ENCODE data around the gene NPB.
"Not testable (repeated sequence)": the region's sequence is repeated elsewhere in the genome, so short reads cannot be mapped to it uniquely, and the experiment has no call there.

Gene NPB

DNA sequence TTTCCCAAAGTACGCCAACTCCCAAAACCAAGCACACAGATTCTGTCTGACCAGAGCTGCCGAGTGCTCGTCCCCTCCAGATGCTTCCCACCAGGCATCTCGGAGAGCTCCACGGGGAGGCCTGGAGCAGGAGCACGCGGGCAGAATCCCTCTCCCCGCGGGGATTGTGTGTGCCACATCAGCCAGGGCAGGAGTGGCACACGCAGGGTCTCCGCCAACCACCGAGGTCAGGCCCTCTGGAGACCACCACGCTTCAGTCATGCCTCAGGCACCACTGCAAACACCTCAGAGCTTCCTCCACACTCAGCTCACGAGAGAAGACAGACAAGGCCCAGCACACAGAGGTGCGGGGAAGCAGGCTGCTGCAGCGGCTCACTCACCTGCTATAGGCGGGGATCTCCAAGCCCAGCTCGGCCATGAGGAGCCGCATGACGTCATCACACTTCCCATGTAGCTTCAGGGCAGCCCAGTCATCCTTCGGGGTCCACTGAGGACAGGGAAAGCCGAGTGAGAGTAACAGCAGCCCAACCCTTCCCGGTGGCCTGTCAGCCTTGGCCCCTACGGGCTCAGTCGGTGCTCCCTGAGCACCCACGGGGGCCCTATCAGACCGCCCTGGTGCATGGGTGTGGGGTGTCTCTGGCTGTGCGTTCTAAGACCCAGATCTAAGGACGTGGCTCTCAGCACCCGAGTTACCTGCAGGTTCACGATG, 11.5 kb downstream of the NPB start:
- DNase-seq: no peak

DNA sequence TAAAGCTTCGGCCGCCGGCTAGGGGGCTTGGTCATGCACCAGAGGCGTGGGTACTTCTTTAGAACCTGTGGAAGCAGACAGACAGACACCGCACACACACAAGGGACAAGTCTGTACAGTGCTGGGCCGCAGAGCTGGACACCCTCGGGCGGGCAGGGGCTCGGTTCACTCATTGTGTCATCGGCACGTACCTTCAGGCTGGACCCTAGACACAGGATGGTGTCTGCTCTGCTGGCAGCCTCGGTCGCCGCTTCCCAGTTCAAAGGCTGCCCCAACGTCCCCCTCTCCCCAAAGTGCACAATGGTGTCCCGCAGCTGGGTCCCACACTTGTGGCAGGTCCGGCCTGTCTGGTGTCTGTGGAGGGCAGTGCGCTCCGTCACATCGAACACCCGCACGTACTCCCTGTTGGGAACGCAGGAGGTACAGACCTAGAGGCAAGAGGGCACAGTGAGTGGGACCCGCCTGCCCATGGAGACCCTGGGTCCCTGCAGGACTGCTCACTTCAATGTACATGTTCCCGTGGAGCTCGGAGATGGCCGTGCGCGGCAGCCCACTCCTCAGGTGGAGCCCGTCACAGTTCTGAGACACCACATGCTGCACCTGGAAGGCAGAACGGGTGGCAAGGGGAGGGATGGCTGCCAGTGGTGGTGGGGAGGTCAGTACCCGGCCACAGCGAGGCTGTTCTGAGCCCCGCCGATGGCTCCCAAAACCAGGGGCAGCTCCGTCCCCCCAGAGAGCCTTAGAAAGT, 12.2 kb downstream of the NPB start:
- DNase-seq: no peak

- DNase-seq: no peak
These were observed 13.3 kb downstream of the NPB start for GRCh38 chr17:81915331-81915730.

DNA sequence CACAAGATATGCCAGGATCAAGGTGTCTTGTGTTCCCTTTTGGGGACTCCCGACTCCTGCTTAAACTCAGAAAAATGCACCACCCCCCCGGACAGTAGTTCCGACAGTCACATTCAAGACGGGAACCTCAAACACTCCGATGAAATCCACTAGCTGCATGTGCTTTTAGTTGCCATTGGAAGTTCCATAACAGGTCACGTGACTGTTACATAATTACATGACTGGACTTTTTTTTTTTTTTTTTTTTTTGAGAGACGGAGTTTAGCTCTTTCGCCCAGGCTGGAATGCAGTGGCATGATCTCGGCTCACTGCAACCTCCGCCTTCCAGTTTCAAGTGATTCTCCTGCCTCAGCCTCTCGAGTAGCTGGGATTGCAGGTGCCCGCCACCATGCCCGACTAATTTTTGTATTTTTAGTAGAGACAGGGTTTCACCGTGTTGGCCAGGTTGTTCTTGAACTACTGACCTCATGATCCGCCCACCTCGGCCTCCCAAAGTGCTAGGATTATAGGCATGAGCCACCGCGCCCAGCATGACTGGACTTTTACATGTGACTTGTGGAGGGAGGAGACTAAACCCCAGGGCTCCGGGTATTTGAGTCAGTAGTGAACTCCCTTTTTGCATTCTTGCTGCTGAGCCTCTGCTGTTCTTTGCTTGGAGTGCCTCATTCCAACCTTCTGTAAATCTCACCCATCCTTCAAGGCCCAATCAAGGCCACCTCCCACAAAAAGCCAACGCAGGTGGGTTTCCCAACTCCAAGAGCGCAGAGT, 14.4 kb downstream of the NPB start:
- no peak for DNase-seq

DNA sequence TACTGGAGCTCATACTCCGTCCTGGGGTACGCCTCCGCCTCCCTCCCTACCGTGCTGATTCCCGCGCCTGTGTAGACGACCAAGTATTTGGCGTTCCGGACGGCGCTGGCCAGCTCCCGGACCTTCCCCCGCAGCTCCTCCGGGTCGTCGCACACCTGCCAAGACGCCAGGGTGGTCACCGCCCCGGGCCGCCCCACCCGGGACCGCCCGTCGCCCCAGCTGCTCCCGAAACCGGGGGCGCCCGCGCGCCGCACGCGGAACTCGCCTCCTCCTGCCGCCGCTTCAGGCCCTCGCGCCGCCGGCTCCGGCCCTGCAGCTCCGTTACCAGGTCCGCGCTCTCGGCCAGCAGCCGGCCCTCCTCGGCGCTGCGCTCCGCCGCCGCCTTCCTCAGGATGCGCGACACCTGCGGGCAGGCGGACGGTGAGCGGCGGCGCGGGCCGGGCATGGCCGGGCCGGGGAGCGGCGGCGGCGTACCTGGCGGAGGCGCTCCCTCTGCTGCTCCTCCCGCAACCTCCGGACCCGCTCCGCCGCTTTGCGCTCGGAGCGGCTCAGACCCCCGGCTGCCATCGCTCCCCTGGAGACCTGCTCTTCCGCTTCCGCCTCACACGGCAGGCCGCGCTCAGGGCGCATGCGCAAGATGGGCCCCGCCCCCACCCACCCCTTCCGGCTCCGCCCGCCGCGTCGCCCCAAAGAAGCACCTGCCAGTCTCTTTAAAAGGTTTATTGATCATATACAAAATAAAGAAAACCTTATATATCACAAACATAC, 15.7 kb downstream of the NPB start, which contains the start of gene SIRT7:
Gene SIRT7 (minus strand): TSS at position 612 of the 768 bp plus-strand sequence. CDS start 45 bp downstream, at position 567.
- DNase-seq: peak; percentile 73

- not testable (repeated sequence) for DNase-seq
These were observed 16.3 kb downstream of the NPB start for GRCh38 chr17:81918333-81918669.

DNA sequence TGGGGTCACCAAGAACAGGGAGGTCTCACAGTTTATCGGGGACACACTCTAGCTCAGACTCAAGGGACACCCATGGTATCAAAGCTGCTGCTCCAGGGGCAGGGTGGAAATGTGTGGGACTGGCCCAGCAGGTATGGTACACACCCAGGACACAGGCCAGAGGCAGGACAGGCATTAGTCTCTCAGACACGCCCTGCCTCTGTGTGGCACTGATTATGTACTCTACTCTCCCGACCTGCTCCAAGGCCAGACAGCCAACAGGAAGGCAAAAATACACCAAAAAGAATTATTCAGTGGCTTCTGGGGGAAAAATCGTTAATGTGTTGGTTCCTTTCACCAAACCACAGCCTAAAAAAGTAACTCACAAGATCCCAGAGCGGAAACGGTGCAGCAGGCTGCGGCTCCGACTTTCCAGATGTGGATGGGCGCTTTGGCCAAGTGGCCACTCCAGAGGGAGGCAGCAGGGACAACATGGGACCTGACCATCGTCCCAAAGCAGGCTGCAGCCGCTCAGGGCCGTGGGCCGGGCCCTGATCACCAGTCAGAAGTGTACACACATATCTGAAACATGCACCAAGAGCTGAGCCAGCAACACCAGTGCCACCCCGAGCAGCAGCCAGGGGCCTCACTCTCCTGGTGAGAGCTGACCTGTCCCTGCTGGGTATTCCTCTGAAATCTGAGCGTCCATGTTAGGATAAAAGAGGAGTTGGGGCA, 17.0 kb downstream of the NPB start:
- DNase-seq: no peak

GRCh38 chr17:81920612-81921536, 18.8 kb downstream of the NPB start:
- DNase-seq: no peak

DNA sequence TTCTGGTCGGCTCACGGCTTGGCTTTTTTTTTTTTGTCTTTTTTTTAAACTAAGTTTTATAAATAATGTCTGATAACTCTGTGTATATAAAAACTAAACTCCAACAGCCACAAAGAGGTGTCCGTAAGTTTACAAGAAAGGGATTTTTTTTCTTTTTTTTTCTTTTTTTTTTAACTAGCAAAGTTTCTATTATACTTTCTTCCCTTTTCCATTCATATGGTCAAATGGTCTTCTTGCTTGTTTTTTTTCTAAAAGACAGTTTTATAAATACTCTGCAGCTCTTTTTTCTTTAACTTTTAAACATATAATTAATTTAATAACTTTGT, 19.5 kb downstream of the NPB start:
- DNase-seq: no peak

DNA sequence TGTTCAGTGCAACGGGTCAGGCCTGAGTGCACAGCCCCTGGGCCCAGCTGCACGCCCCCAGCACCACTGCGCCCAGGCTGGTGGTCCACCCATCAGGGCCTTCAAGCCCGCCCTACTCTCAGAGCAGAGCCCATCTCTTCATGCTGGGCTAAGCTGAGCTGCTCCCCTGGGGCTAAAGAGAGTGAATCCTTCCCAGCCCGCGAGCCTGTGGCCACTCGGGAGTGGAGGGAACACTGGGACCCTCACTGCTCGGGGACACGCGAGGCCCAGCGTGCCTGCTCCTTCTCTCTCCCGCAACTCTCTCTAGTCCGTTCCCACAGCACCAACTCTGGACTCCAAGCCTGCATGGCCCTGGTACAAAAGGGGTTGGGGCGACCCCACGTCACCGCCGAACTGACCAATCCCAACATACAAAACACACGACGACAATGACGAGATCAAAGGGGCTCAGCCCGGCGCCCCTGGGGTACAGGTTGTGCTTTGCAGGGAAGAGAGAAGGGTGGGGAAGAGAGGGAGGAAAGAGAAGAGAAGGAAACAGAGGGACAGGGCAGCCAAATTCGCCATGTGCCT, 20.0 kb downstream of the NPB start:
- DNase-seq: no peak

GRCh38 chr17:81922566-81923301, 20.7 kb downstream of the NPB start:
- DNase-seq: no peak

- no peak for DNase-seq
These were observed 21.5 kb downstream of the NPB start for GRCh38 chr17:81923302-81924260.

- peak; percentile 18 for DNase-seq
These were observed 22.8 kb downstream of the NPB start for GRCh38 chr17:81924557-81925532.

DNA sequence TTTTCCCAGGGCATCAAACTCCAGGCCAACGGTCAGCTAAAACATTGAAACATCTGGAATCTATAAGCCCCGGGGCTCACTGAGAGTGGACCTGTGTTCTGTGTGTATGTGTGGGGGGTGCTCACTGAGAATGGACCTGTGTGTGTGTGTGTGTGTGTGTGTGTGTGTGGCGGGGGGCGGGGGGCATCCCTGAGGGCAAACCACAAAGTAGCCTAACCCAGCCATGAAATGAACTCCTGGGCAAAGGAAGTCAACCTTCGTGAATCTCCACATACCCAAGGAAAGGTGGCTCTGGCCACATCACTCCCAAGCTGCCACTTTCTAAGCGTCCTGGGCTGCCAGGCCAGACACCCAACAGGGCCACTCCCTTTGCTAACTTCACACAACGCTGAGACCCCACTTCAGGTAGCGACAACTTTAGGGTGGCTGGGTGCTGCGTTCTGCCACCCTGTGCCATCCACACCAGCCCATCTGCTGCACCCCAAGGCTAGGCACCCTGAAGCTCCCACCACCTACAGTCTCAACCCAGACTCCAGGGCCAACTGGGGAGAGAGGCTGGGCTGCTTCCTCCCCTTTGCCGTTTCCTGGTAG, 23.9 kb downstream of the NPB start:
- no peak for DNase-seq

DNA sequence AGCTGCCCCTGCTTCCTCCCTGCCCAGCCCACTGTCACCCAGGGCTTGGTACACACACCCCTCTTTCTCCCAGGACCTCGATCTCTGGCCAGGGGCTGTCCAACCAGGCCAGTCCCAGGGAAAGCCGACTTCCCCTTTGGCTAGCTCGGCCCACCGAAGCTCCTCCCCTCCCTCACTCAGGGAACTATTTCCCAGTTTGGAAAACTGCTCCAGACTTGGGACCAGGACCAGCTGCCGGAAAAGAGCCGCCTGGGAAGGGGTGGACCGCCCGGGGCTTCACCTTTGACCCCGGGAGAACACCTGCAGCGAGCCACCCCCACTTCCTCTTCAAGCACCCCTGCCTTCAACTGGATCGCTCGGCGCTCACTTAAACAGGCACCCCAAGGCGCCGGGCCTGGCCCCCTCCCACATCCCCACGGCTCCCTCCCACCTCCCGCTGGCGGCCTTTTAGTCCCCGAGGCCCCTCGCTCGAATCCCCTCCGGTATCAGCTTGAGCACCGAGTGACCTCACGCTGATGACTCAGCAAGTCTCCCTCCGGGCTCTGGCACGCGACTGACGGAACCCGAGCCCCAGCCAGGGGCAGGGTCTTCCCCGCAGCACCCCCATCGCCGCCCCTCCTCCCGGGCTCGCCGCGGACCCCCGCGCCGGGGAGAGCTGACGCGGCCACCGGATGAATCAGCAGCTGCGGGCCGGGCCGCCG, 24.6 kb downstream of the NPB start:
- DNase-seq: peak; percentile 75

DNA sequence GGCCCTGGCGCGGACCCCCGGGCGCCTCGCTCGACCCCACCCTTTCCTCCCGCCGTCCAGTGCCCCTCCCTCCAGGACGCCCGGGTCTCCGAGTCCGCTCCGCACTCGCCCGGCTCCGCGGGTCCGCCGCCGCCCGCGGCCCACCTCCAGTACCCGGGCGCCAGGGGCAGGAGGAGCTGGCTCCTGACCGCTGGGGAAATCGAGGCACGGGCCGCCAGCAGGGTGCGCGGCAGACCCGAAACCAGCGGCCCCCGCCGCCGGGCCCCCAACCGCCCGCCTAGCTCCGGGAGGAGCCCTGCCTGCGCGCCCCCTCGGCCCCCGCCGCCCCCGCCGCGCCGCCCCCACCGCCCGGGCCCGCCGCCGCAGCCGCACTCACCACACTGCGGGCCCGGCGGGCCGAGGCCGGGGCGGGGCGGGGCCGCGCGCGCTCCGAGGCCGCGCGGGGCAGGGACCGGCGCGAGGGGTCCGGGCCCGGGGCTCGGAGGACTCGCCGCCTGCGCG, 25.2 kb downstream of the NPB start:
- DNase-seq: peak; percentile 37

All from stimulated activated naive CD4-positive, alpha-beta T cell treated with Interleukin-2 at 50 U/mL for 16 hours (primary cell).